Lower leg skin (tissue), 3 donors: ENCODE measurements around the gene TMUB2.

Experiments used
- CTCF ChIP-seq, 3 donors: fragments of 450-650 bp; IDR thresholded peaks; one replicate each; pipeline ENCODE4 v1.5.1; 2016; ENCODE audit warnings: antibody characterized with exemption in 3 of 3, mild to moderate bottlenecking in 3 of 3, moderate library complexity in 2 of 3
- POLR2A ChIP-seq, 2 donors: fragments of 450-650 bp; IDR thresholded peaks; one replicate each; pipeline ENCODE4 v1.6.1; 2016 to 2017; ENCODE audit warnings: antibody characterized with exemption in 2 of 2, mild to moderate bottlenecking in 1 of 2, moderate library complexity in 1 of 2

- TF ChIP-seq CTCF (IDR thresholded peaks at IDR 0.05), result no peak
- no peak for TF ChIP-seq POLR2A (IDR thresholded peaks at IDR 0.05)
These were observed 19.4 kb downstream of the TMUB2 start for GRCh38 chr17:44205962-44206824.
